Right renal cortex interstitium (tissue), 3 donors: ENCODE results near the gene MACROD1. TPM values are rescaled to one million over a fixed set of nuclear protein-coding genes. Genes with fewer than 3 reads are reported as not detected.
"Not testable (repeated sequence)": the region's sequence is repeated elsewhere in the genome, so short reads cannot be mapped to it uniquely, and the experiment has no call there.

ENCODE experiments used
- DNase-seq, 3 donors: peaks; one replicate each; pipeline ENCODE4 v3.0.0-alpha.2; 2013; ENCODE audit warnings: low read depth in 3 of 3, low spot score in 2 of 3
- polyA plus RNA-seq, 3 donors: library from polyadenylated mRNA; unstranded; fragments of 120-200 nt; gene quantifications; one replicate each; pipeline ENCODE4 v1.2.1, GENCODE V29; 2013; ENCODE audit not compliant: insufficient read length in 3 of 3

The MACROD1 gene
- polyA plus RNA-seq, 3 donors = 18.5 to 19.8 (median 18.6) TPM

- peak; percentile 99 to 100 (median 100) for DNase-seq
These were observed 20.0 kb upstream of the MACROD1 start, which contains the start of gene STIP1 for GRCh38 chr11:64185693-64186491. STIP1 (plus strand) TSS chr11:64186171; CDS start chr11:64186262, 91 bp downstream.

GRCh38 chr11:64185175-64185692, 19.3 kb upstream of the MACROD1 start:
- peak; percentile 53 to 68 (median 58) for DNase-seq

- DNase-seq = no peak
These were observed 18.0 kb upstream of the MACROD1 start for GRCh38 chr11:64183890-64184289.

GRCh38 chr11:64181506-64182411, 15.8 kb upstream of the MACROD1 start:
- peak in 2 of 3 donors; percentile 60 to 67 for DNase-seq

GRCh38 chr11:64180891-64181290, 15.0 kb upstream of the MACROD1 start:
- no peak for DNase-seq

- no peak for DNase-seq
These were observed 13.2 kb upstream of the MACROD1 start for GRCh38 chr11:64178951-64179639.

- DNase-seq = no peak
These were observed 12.3 kb upstream of the MACROD1 start for GRCh38 chr11:64178203-64178602.

GRCh38 chr11:64176751-64177150, 10.8 kb upstream of the MACROD1 start:
- DNase-seq = no peak

GRCh38 chr11:64173616-64174355, 7.9 kb upstream of the MACROD1 start:
- no peak for DNase-seq

- no peak for DNase-seq
These were observed 4.5 kb upstream of the MACROD1 start for GRCh38 chr11:64170419-64170818.

GRCh38 chr11:64165481-64165841, 452 bp downstream of the MACROD1 start:
- DNase-seq = no peak

GRCh38 chr11:64164392-64165312, 1.3 kb downstream of the MACROD1 start:
- no peak for DNase-seq

GRCh38 chr11:64163951-64164350, 2.0 kb downstream of the MACROD1 start:
- no peak for DNase-seq

GRCh38 chr11:64162769-64163168, 3.1 kb downstream of the MACROD1 start:
- not testable (repeated sequence) for DNase-seq

GRCh38 chr11:64161037-64161436, 4.9 kb downstream of the MACROD1 start:
- no peak for DNase-seq

GRCh38 chr11:64157631-64158394, 8.1 kb downstream of the MACROD1 start:
- no peak for DNase-seq

- DNase-seq = no peak
These were observed 9.5 kb downstream of the MACROD1 start for GRCh38 chr11:64156235-64157011.
